ENCODE results near the gene B9D1.

The B9D1 gene

DNA sequence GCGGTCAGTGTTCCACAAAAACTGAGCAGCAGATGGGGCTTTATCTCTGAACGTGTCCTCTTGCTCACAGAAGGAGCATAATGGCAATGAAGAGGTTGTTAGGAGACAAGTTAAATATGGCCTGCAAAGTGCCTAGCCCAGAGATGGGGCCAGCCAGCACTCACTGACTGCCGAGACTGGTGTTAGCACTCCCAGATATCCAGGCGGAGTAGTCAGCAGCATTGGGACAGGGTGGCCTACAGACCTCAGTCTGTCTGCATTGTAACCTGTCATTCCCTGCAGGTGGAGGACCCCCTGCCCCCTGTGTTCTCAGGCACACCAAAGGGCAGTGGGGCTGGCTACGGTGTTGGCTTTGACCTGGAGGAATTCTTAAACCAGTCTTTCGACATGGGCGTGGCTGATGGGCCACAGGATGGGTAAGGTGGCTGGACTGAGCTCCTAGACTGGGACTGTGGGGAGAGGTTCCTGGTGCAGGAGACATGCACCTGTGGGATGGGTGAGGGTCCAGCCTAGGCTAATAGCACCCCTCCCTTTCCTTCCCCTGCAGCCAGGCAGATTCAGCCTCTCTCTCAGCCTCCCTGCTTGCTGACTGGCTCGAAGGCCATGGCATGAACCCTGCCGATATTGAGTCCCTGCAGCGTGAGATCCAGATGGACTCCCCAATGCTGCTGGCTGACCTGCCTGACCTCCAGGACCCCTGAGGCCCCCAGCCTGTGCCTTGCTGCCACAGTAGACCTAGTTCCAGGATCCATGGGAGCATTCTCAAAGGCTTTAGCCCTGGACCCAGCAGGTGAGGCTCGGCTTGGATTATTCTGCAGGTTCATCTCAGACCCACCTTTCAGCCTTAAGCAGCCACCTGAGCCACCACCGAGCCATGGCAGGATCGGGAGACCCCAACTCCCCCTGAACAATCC, 20.3 kb upstream of the B9D1 start:
- no peak for DNase-seq
- Histone ChIP-seq H3K9me3 (ENCODE audit: severe bottlenecking) (no peaks in the 10 kb centered on the region), H3K4me3 (ENCODE audit: low read depth, low read length) (no peak overlapping the region), H3K27ac (peak overlapping the region; percentile 28; the same call in 1 of the 2 replicates), H3K36me3 (peaks cover 78% of the 10 kb centered on the region), H3K27me3 (ENCODE audit: insufficient read depth, low read depth, severe bottlenecking) (no peaks in the 10 kb centered on the region)
- TF ChIP-seq, protein P1, sequence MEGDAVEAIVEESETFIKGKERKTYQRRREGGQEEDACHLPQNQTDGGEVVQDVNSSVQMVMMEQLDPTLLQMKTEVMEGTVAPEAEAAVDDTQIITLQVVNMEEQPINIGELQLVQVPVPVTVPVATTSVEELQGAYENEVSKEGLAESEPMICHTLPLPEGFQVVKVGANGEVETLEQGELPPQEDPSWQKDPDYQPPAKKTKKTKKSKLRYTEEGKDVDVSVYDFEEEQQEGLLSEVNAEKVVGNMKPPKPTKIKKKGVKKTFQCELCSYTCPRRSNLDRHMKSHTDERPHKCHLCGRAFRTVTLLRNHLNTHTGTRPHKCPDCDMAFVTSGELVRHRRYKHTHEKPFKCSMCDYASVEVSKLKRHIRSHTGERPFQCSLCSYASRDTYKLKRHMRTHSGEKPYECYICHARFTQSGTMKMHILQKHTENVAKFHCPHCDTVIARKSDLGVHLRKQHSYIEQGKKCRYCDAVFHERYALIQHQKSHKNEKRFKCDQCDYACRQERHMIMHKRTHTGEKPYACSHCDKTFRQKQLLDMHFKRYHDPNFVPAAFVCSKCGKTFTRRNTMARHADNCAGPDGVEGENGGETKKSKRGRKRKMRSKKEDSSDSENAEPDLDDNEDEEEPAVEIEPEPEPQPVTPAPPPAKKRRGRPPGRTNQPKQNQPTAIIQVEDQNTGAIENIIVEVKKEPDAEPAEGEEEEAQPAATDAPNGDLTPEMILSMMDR (IDR thresholded peaks at IDR 0.05; ENCODE audit: low read depth, low read length), result no peak

DNA sequence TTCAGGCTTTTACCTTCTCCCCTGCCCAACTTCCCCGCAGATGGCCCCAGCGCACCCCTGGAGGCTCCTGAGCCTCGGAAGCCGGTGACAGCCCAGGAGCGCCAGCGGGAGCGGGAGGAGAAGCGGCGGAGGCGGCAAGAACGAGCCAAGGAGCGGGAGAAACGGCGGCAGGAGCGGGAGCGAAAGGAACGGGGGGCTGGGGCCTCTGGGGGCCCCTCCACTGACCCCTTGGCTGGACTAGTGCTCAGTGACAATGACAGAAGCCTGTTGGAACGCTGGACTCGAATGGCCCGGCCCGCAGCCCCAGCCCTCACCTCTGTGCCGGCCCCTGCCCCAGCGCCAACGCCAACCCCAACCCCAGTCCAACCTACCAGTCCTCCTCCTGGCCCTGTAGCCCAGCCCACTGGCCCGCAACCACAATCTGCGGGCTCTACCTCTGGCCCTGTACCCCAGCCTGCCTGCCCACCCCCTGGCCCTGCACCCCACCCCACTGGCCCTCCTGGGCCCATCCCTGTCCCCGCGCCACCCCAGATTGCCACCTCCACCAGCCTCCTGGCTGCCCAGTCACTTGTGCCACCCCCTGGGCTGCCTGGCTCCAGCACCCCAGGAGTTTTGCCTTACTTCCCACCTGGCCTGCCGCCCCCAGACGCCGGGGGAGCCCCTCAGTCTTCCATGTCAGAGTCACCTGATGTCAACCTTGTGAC, 19.4 kb upstream of the B9D1 start:
- no peak for DNase-seq
- TF ChIP-seq, protein P1 (IDR thresholded peaks at IDR 0.05; ENCODE audit: low read depth, low read length), result no peak
- no peaks in the 10 kb centered on the region for H3K9me3 ChIP-seq (ENCODE audit: severe bottlenecking)
- peaks cover 78% of the 10 kb centered on the region for H3K36me3 ChIP-seq
- no peak overlapping the region for H3K4me3 ChIP-seq (ENCODE audit: low read depth, low read length)
- H3K27me3 ChIP-seq (ENCODE audit: insufficient read depth, low read depth, severe bottlenecking), result no peaks in the 10 kb centered on the region
- H3K27ac ChIP-seq, result no peak overlapping the region; the same call in 1 of the 2 replicates

DNA sequence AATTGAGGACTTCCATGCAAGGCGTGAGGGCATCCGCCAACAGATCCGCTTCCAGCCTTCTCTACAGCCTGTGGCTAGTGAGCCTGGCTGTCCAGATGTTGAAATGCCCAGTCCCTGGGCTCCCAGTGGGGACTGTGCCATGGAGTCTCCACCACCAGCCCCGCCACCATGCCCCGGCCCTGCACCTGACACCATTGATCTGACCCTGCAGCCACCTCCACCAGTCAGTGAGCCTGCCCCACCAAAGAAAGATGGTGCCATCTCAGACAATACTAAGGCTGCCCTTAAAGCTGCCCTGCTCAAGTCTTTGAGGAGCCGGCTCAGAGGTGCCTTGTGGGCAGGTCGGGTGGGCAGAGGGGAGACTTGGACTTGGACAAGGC, 18.8 kb upstream of the B9D1 start:
- no peaks in the 10 kb centered on the region for H3K27me3 ChIP-seq (ENCODE audit: insufficient read depth, low read depth, severe bottlenecking)
- H3K36me3 ChIP-seq, result peaks cover 78% of the 10 kb centered on the region
- TF ChIP-seq, protein P1 (IDR thresholded peaks at IDR 0.05; ENCODE audit: low read depth, low read length), result no peak
- H3K9me3 ChIP-seq (ENCODE audit: severe bottlenecking), result no peaks in the 10 kb centered on the region
- no peak overlapping the region for H3K27ac ChIP-seq
- H3K4me3 ChIP-seq (ENCODE audit: low read depth, low read length), result no peak overlapping the region
- no peak for DNase-seq

DNA sequence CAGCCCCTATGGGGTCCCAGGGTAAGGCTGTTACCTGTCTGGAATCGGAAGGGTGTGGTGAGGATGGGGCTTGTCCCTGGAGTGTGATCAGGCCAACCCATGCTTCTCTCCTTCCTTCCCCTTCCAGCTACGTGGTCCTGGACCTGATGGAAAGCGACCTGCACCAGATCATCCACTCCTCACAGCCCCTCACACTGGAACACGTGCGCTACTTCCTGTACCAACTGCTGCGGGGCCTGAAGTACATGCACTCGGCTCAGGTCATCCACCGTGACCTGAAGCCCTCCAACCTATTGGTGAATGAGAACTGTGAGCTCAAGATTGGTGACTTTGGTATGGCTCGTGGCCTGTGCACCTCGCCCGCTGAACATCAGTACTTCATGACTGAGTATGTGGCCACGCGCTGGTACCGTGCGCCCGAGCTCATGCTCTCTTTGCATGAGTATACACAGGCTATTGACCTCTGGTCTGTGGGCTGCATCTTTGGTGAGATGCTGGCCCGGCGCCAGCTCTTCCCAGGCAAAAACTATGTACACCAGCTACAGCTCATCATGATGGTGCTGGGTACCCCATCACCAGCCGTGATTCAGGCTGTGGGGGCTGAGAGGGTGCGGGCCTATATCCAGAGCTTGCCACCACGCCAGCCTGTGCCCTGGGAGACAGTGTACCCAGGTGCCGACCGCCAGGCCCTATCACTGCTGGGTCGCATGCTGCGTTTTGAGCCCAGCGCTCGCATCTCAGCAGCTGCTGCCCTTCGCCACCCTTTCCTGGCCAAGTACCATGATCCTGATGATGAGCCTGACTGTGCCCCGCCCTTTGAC, 18.2 kb upstream of the B9D1 start:
- DNase-seq, result no peak
- Histone ChIP-seq H3K27me3 (ENCODE audit: insufficient read depth, low read depth, severe bottlenecking) (no peaks in the 10 kb centered on the region), H3K27ac (no peak overlapping the region), H3K36me3 (peaks cover 71% of the 10 kb centered on the region), H3K9me3 (ENCODE audit: severe bottlenecking) (no peaks in the 10 kb centered on the region), H3K4me3 (ENCODE audit: low read depth, low read length) (no peak overlapping the region)
- TF ChIP-seq, protein P1 (IDR thresholded peaks at IDR 0.05; ENCODE audit: low read depth, low read length), result no peak

DNA sequence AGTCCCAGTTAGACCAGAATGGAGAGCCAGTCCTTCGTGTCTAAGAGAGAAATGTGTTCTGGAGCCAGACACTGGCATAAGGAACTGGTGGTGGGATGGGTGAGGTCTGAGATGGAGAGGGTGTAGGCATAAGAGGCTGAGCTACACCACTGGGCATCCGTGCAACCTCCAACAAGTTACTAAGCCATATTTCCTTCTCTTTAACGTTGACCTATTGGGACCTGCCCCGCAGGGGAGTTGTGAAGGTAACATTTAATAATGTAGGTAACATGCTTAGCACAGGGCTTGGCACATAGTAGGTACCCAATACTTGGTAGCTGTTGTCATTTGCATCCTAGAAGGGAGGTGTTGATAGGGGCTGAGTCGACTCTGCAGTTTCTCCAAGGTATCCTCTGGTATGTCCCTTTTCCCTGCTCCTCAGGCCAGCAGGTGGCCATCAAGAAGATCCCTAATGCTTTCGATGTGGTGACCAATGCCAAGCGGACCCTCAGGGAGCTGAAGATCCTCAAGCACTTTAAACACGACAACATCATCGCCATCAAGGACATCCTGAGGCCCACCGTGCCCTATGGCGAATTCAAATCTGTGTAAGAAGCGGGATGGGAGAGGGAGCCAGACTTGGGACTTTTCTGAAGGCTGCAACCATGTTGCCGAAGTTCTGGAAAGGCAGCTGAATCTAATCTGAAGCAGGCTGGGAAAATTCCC, 17.0 kb upstream of the B9D1 start:
- peak overlapping the region; percentile 86 for H3K4me3 ChIP-seq (ENCODE audit: low read depth, low read length)
- TF ChIP-seq, protein P1 (IDR thresholded peaks at IDR 0.05; ENCODE audit: low read depth, low read length), result no peak
- H3K9me3 ChIP-seq (ENCODE audit: severe bottlenecking), result no peaks in the 10 kb centered on the region
- no peak for DNase-seq
- H3K36me3 ChIP-seq, result peaks cover 59% of the 10 kb centered on the region
- no peaks in the 10 kb centered on the region for H3K27me3 ChIP-seq (ENCODE audit: insufficient read depth, low read depth, severe bottlenecking)
- H3K27ac ChIP-seq, result no peak overlapping the region
